GM18520 (cell line): Measurements from ENCODE around the gene NOB1.

Experiments
- ATAC-seq: cut with Tn5 transposase; IDR thresholded peaks from one replicate; pipeline ENCODE4 v1.9.1; 2021; ENCODE audit not compliant: unreplicated experiment

Gene NOB1

GRCh38 chr16:69721441-69721957 is 33.2 kb downstream of the NOB1 start:
- no peak for ATAC-seq

DNA sequence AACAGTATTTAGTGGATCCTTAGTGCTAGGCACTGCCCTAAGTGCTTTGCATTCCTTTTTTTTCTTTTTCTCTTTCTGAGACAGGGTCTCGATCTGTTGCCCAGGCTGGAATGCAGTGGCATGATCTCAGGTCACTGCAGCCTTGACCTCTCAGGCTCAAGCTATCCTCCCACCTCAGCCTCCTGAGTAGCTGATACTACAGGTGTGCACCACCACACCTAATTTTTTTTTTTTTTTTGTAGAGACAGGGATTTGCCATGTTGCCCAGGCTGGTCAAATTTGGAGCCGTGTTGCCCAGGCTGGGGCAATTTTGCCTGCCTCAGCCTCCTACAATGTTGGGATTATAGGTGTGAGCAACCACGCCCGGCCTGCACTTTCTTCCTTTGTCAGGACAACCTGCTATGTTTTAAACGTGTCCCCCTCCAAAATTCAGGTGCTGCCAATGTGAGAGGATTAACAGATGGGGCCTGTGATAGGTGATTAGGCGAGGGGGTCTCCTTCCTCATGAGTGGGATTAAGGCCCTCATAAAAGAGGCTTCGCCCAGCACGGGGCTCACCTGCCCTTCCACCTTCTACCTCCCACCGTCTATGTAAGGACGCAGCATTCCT is 33.8 kb downstream of the NOB1 start:
- no peak for ATAC-seq

DNA sequence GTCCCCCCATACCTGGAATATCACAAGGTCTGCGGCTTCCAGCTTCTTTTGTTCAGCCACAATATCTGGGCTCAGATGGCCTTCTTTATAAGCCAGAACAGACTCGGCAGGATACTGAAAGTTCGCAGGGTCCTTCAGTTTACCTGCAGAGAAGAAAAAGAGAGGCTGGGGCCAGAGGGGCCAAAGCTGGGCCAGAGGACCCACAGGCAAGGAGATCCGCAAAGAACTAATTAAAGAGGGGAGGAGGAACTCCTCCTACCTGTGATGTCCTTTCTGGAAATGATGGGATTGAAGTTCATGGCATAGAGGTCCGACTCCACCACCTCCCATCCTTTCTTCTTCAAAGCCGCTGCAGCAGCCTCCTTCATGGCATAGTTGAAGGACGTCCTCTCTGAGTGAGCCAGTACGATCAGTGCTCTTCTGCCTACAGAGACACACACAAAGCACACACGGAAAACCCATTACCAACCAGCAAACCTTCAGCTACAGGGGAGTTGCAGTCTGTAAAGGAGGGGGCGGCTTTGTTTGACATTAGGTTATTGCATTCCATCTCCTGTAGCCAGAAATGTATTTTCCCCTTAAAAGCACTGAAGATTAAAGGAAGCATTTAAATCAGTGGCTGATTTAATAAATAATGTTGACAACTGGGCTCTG is 36.5 kb downstream of the NOB1 start:
- no peak for ATAC-seq

DNA sequence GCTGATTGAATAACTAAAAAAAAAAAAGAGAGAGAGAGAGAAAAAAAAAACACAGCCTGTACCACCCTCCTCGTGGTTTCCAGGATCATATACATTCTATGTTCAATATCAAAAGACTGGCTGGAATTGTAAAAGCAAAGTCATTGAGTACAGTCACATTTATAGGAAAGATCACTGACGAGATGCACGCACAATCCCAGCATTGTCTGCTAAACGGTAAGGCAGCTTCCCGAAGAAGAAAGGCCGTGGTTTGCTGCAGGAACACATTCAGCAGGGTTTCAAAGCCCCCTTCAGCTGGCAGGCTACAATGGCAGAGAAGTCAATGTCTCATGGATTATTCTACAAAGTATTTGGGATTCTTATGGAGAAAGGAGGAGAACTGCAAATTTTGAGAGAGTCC is 37.7 kb downstream of the NOB1 start:
- ATAC-seq: no peak

- no peak for ATAC-seq
Observed at GRCh38 chr16:69712914-69713581, 41.7 kb downstream of the NOB1 start.

GRCh38 chr16:69712277-69712676 is 42.4 kb downstream of the NOB1 start:
- no peak for ATAC-seq

DNA sequence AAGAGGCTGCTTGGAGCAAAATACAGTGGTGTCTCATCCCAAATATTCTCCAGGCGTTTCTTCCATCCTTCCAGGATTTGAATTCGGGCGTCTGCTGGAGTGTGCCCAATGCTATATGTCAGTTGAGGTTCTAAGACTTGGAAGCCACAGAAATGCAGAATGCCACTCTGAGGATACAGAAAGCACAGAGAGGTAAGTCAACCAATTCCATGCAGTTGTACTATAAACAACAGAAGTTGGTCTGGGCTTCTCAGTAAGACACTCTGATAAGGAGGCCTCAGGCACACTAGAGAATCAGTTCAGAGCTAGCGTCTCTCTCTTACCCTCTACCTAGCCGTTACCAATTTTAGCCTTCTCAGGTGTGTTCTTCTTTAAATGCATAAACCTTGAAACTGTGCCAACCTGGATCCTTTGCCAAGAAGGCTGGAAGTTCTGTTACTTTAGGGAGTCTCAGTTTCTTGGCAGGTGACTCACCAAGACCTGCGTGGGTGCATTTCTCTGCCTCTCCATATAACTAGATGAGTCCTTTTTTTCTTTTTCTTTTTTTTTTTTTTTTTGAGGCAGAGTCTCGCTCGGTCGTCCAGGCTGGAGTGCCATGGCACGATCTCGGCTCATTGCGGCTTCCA is 43.5 kb downstream of the NOB1 start:
- ATAC-seq: no peak

GRCh38 chr16:69709456-69710084 is 45.2 kb downstream of the NOB1 start:
- ATAC-seq: no peak

- ATAC-seq: no peak
Observed at GRCh38 chr16:69707920-69708683, 46.6 kb downstream of the NOB1 start.

GRCh38 chr16:69706975-69707340 is 47.8 kb downstream of the NOB1 start:
- ATAC-seq: no peak

GRCh38 chr16:69706256-69706974 is 48.3 kb downstream of the NOB1 start:
- no peak for ATAC-seq

DNA sequence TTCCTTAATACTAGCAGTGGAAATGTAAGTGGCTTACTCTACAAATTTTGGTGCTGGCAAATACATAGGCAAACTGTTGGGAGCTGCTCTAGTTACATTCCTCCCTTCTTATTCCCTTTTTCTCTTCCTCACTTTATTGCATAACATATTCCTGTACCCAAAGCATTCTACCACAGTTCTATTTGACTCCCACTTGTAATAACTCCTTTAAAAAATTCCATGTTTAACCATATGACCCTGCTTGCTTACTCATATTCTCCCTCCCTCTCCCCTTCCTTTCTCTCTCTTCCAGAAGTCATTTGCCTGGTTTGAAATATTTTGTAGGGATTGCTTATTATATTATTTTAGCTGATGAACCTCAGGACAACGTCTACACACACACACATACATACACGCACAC is 51.1 kb downstream of the NOB1 start:
- ATAC-seq: no peak

DNA sequence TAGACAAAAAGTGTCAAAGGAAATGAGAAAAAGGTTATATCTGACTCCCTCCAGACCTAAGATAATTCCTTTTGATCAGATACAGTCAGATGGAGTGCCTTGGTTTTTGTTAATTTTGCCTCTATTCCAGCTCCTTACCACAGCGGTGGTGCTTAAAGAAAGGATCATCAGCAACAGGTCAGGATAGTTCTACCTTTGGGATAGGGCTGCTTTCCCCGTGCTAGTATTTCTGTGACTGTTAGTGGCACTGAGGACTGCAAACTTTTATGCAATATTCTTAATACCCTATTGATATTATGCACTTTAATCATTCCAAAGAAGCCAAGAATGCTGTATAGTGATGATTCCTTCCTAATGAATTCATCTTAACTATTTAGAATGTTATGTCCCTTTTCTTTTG is 52.9 kb downstream of the NOB1 start:
- ATAC-seq: no peak

DNA sequence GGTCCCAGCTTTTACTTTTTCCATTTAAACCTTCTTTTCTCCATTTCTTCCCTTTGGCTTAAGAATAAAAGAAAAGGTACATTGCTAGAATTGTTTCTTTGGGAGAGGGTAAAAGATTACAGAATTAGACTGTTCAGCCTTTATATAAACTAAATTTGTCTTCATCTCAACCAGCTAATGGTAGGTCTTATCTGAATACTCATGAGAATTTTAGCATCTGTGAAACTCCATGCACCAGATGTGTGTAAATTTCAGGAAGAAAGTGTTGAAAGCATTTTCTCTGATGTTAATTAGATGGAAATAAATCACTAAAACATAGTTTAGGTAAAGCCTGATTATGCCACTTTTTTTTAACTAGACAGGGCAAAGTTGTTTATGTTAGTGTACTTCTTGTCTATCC is 53.3 kb downstream of the NOB1 start:
- ATAC-seq: no peak

GRCh38 chr16:69699915-69700314 is 54.8 kb downstream of the NOB1 start:
- no peak for ATAC-seq

DNA sequence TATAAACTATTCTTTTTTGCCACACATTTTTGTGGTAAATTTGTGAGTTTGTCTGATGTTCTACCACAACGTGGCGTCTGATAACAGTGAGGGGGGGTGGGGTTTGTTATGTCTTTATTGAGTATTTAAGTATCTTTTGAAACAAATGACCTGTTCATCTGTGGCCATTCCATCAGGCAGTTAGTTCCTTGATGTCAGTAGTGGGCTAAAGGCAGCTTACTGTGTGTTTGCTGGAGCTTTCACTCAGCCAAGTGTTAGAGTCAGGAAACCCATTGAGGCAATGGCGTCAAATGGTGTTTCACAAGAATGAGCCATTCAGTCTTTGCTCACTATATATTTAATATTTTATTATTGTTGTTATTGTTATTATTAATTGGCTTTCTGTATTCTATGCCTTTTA is 56.3 kb downstream of the NOB1 start:
- no peak for ATAC-seq

- no peak for ATAC-seq
Observed at GRCh38 chr16:69693916-69694315, 60.8 kb downstream of the NOB1 start.

GRCh38 chr16:69691980-69692911 is 62.5 kb downstream of the NOB1 start:
- no peak for ATAC-seq
